HepG2 (cell line): Measurements from ENCODE around the gene TEX29. TPM values are rescaled to one million over a fixed set of nuclear protein-coding genes. Genes with fewer than 3 reads are reported as not detected.

Source experiments
- ATAC-seq: fragments of 200-7000 bp; cut with Tn5 transposase; 3 replicates; pipeline ENCODE4 v1.9.1; 2020; ENCODE audit warnings: mild to moderate bottlenecking, moderate library complexity
- BruUV-seq: library from RNA; stranded (reverse); fragments of 400-500 nt; replicated peaks from 2 replicates; lab custom pipeline; 2021; lab: Mats Ljungman, UMichigan
- CTCF ChIA-PET: fragments of 300-600 bp; formaldehyde crosslinking; extraction: SDS; loops from one replicate; lab custom pipeline; 2021; ENCODE audit warnings: low total read pairs, inconsistent platforms, low intra/inter-chr PET ratio; lab: Yijun Ruan, JAX
- POLR2A ChIA-PET: fragments of 350-600 bp; sonication (Branson Sonifier 250); formaldehyde crosslinking; loops from one replicate; lab custom pipeline; 2020; ENCODE audit warnings: antibody characterized with exemption, inconsistent platforms; lab: Yijun Ruan, JAX
- DNase-seq: peaks from one replicate; pipeline ENCODE4 v3.0.0-alpha.2; 2015; ENCODE audit warnings: low spot score
- FAIRE-seq: peaks from 3 replicates; lab custom pipeline; 2011; peaks lifted over from hg19 to GRCh38; lab: Jason Lieb, UNC
- H2AFZ ChIP-seq: one replicate; pipeline ENCODE4 v1.6.1; 2011; ENCODE audit warnings: low read length, inconsistent platforms
- H3K27ac ChIP-seq: fragments of 300-600 bp; 3 replicates; pipeline ENCODE4 v1.8.0; 2011; ENCODE audit warnings: mixed run types, mild to moderate bottlenecking, mixed read lengths, low read length, inconsistent platforms; ENCODE audit not compliant: insufficient read depth; ENCODE audit errors: extremely low read length
- H3K27me3 ChIP-seq, 2 experiments: fragments of 200-600 bp in 1 of 2; 2 replicates in 1 of 2; 3 replicates in 1 of 2; pipeline versions ENCODE4 v1.6.0 to v1.8.0; 2011; ENCODE audit warnings: low read length in 2 of 2, mild to moderate bottlenecking in 2 of 2, moderate library complexity in 2 of 2, inconsistent platforms in 1 of 2; ENCODE audit not compliant: insufficient read depth in 2 of 2, control insufficient read depth in 1 of 2
- H3K36me3 ChIP-seq, 2 experiments: fragments of 200-600 bp in 1 of 2; replicated peaks in 1 of 2; 2 replicates in 1 of 2; 3 replicates in 1 of 2; pipeline versions ENCODE4 v1.5.1 to v1.8.0; 2011; ENCODE audit warnings: low read length in 2 of 2, inconsistent platforms in 1 of 2; ENCODE audit not compliant: insufficient read depth in 2 of 2, control insufficient read depth in 1 of 2
- H3K4me1 ChIP-seq: 2 replicates; pipeline ENCODE4 v1.5.1; 2012; ENCODE audit warnings: low read length, inconsistent platforms; ENCODE audit not compliant: insufficient read depth
- H3K4me2 ChIP-seq: 2 replicates; pipeline ENCODE4 v1.6.0; 2011; ENCODE audit warnings: low read depth, low read length, inconsistent platforms
- H3K4me3 ChIP-seq, 3 experiments: fragments of 200-600 bp in 1 of 3; sonication (generic), shearing (Covaris generic) in 1 of 3; replicated peaks in 1 of 3; 2 replicates each; pipeline ENCODE4 v1.5.1; 2011 to 2016; ENCODE audit warnings: low read length in 3 of 3, inconsistent platforms in 2 of 3, low read depth in 2 of 3, mild to moderate bottlenecking in 2 of 3, control low read depth in 1 of 3, mixed read lengths in 1 of 3; ENCODE audit not compliant: insufficient read depth in 1 of 3
- H3K79me2 ChIP-seq: one replicate; pipeline ENCODE4 v1.6.1; 2011; ENCODE audit warnings: low read length, inconsistent platforms; ENCODE audit not compliant: insufficient read depth
- H3K9ac ChIP-seq: 2 replicates; pipeline ENCODE4 v1.6.0; 2011; ENCODE audit warnings: mild to moderate bottlenecking, low read depth, low read length, inconsistent platforms; ENCODE audit not compliant: insufficient read depth
- H3K9me3 ChIP-seq: 2 replicates; pipeline ENCODE4 v1.5.1; 2012; ENCODE audit warnings: mild to moderate bottlenecking, low read length
- H4K20me1 ChIP-seq: 2 replicates; pipeline ENCODE4 v1.6.0; 2011; ENCODE audit warnings: inconsistent platforms, mild to moderate bottlenecking, low read length, moderate library complexity; ENCODE audit not compliant: insufficient read depth
- ATF6 ChIP-seq: sonication (generic); formaldehyde crosslinking; conservative IDR thresholded peaks from 2 replicates; pipeline ENCODE4 v1.4.0; 2020; ENCODE audit warnings: missing genetic modification reagents
- BORCS8-MEF2B ChIP-seq: sonication (generic); formaldehyde crosslinking; IDR thresholded peaks from 2 replicates; pipeline ENCODE4 v1.8.0; 2022; ENCODE audit warnings: mild to moderate bottlenecking, missing genetic modification reagents
- FOXJ3 ChIP-seq: sonication (generic); formaldehyde crosslinking; IDR thresholded peaks from 2 replicates; pipeline ENCODE4 v1.4.0; 2020; ENCODE audit warnings: missing genetic modification reagents, mild to moderate bottlenecking, borderline replicate concordance
- HNF4A ChIP-seq: sonication (generic); formaldehyde crosslinking; IDR thresholded peaks from 2 replicates; pipeline ENCODE4 v1.4.0; 2020; ENCODE audit warnings: missing genetic modification reagents
- IRX3 ChIP-seq: sonication (generic); formaldehyde crosslinking; IDR thresholded peaks from 2 replicates; pipeline ENCODE4 v1.8.1; 2023; ENCODE audit warnings: mild to moderate bottlenecking, low read depth, missing genetic modification reagents, borderline replicate concordance
- KLF11 ChIP-seq: IDR thresholded peaks from 2 replicates; pipeline ENCODE4 v1.6.1; 2016; ENCODE audit warnings: missing compliant biosample characterization
- RBAK ChIP-seq: sonication (generic); formaldehyde crosslinking; IDR thresholded peaks from 2 replicates; pipeline ENCODE4 v1.5.1; 2020; ENCODE audit warnings: mild to moderate bottlenecking, missing genetic modification reagents
- SP2 ChIP-seq: sonication (generic); formaldehyde crosslinking; IDR thresholded peaks from 2 replicates; pipeline ENCODE4 v1.5.1; 2020; ENCODE audit warnings: mild to moderate bottlenecking, missing genetic modification reagents
- ZBTB20 ChIP-seq: sonication (generic); formaldehyde crosslinking; IDR thresholded peaks from 2 replicates; pipeline ENCODE4 v1.8.1; 2023; ENCODE audit warnings: missing genetic modification reagents, low read depth, mild to moderate bottlenecking, borderline replicate concordance
- ZBTB38 ChIP-seq: sonication (generic); formaldehyde crosslinking; IDR thresholded peaks from 2 replicates; pipeline ENCODE4 v1.5.1; 2020; ENCODE audit warnings: mild to moderate bottlenecking, missing genetic modification reagents
- ZNF235 ChIP-seq: sonication (generic); formaldehyde crosslinking; IDR thresholded peaks from 2 replicates; pipeline ENCODE4 v1.8.1; 2023; ENCODE audit warnings: mild to moderate bottlenecking, missing genetic modification reagents, borderline replicate concordance
- ZNF615 ChIP-seq: sonication (generic); formaldehyde crosslinking; IDR thresholded peaks from 2 replicates; pipeline ENCODE4 v1.5.0; 2020; ENCODE audit warnings: mild to moderate bottlenecking, missing genetic modification reagents, borderline replicate concordance
- ZNF766 ChIP-seq: sonication (generic); formaldehyde crosslinking; IDR thresholded peaks from 2 replicates; pipeline ENCODE4 v1.5.0; 2020; ENCODE audit warnings: missing genetic modification reagents, borderline replicate concordance
- ZNF839 ChIP-seq: sonication (generic); formaldehyde crosslinking; IDR thresholded peaks from 2 replicates; pipeline ENCODE4 v1.4.0; 2020; ENCODE audit warnings: missing genetic modification reagents, mild to moderate bottlenecking, borderline replicate concordance
- ZSCAN20 ChIP-seq: sonication (generic); formaldehyde crosslinking; IDR thresholded peaks from 2 replicates; pipeline ENCODE4 v1.4.0; 2020; ENCODE audit warnings: missing genetic modification reagents, mild to moderate bottlenecking, borderline replicate concordance
- WGBS: methylation state at CpG from one replicate; pipeline ENCODE4 v1.1.6; 2017; ENCODE audit warnings: low lambda C conversion rate; 5-methylcytosine and 5-hydroxymethylcytosine counted together
- in situ Hi-C: cut with HindIII; loops from 2 replicates; pipeline ENCODE4 v1.10.0; 2017; ENCODE audit warnings: low pct_unique_long_range_greater_than_20kb; ENCODE audit not compliant: extremely low pct_ligation_motif_present
- intact Hi-C: fragments of 100-400 bp; cut with micrococcal nuclease; formaldehyde crosslinking; loops from one replicate; pipeline ENCODE4 v1.10.0; 2022; ENCODE audit not compliant: unreplicated experiment
- polyA plus RNA-seq, 8 experiments: library from polyadenylated mRNA; depleted of rRNA in 3 of 8; stranded (reverse) in 7 of 8; unstranded in 1 of 8; fragments of >200 nt; fragmentation: Illumina TruSeq in 4 of 8; extraction: Trizol in 4 of 8; gene quantifications; 2 replicates each; pipeline versions ENCODE4 v1.2.1 to v1.2.3, GENCODE V29; 2011 to 2016; ENCODE audit warnings: low read depth in 4 of 8, missing spikeins in 1 of 8, mixed read lengths in 1 of 8; ENCODE audit not compliant: insufficient read depth in 1 of 8
- total RNA-seq, 5 experiments: library from RNA; depleted of rRNA; stranded (reverse); fragments of >200 nt; fragmentation: Illumina TruSeq; extraction: Trizol; gene quantifications; 2 replicates each; pipeline ENCODE4 v1.2.3, GENCODE V29; 2016; ENCODE audit warnings: low read depth in 1 of 5
- TF ChIP-seq, protein P1 (sequence below): sonication (generic); formaldehyde crosslinking; IDR thresholded peaks from 2 replicates; pipeline ENCODE4 v1.8.0; 2022; ENCODE audit warnings: missing genetic modification reagents, low read depth, mild to moderate bottlenecking, borderline replicate concordance

TEX29 gene
- total and polyA plus RNA-seq, 2 of the 13 experiments (the other 11 are each of a cell fraction or from before 2014, with no cell fraction given): 0.12 to 0.22 TPM

DNA sequence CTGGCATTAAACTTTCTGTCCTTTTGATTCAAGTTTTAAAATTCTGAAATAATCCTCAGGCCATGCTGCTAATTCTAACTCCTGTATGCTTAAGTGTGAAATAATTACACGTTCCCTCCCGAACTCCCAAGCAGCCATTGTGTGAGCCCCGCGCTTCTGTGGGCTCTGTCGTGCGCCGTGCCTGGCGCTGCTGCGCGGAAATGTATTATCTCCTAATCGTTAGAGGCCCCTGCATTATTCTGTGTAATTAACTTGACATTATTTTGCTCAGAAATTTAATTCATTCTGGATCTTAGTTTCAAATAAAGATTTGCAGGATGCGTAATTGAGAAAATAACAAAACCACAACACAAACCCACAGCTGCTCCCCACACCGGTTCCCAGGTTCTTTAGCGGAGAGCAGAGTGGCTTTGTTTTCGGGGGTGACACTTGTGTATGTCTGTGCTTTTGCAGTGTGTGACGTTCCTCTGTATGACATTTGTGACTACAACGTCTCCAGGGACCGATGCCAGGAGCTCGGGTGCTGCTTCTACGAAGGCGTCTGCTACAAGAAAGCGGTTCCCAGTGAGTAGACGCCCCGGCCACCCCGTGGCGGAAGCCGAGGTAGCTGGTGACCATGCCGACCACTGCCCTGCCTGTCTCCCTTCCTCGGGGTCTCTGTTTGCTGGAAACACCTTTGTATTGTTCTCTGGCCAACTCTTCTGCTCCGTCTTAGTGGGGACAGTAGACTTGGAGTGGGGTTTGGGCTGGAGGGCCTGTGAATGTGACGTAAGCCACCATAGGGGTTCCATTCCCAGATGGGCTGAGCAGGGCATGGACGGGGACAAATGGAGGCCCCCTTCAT lies 7.5 kb downstream of the TEX29 start:
- no peaks in the 10 kb centered on the region for H3K36me3 ChIP-seq
- DNase-seq (no peak), FAIRE-seq (no peak), ATAC-seq (no peak)
- BruUV-seq: no TSS peak
- H3K27me3 ChIP-seq: peaks cover 5 to 27% of the 10 kb centered on the region in 2 experiments; a peak in 3 of 5 replicates
- H3K4me1 ChIP-seq: no peaks in the 10 kb centered on the region
- no peak for TF ChIP-seq SP2 (CRISPR knock-in tag)
- TF ChIP-seq ZNF235: no peak
- TF ChIP-seq KLF11 (CRISPR knock-in tag): no peak
- TF ChIP-seq BORCS8-MEF2B: no peak
- TF ChIP-seq RBAK: no peak
- TF ChIP-seq ZSCAN20 (CRISPR knock-in tag): no peak
- TF ChIP-seq FOXJ3 (CRISPR knock-in tag): no peak
- TF ChIP-seq ATF6: no peak
- TF ChIP-seq ZNF615: no peak
- no peak for TF ChIP-seq ZBTB38 (CRISPR knock-in tag)
- TF ChIP-seq ZNF839 (CRISPR knock-in tag): no peak
- TF ChIP-seq HNF4A: no peak
- no peak for TF ChIP-seq ZBTB20 (CRISPR knock-in tag)
- no peak for TF ChIP-seq ZNF766 (CRISPR knock-in tag)
- TF ChIP-seq IRX3 (CRISPR knock-in tag): no peak
- TF ChIP-seq, protein P1, sequence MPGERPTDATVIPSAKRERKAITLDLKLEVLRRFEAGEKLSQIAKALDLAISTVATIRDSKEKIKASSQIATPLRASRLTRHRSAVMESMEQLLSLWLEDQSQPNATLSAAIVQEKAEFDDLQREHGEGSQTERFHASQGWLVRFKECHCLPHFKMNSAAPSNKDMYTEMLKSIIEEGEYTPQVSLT (CRISPR knock-in tag): no peak
- ChIA-PET CTCF (no interaction called here), POLR2A (no interaction called here)
- in situ Hi-C loops (no loop called here), intact Hi-C loops (no loop called here)
- H3K4me2 ChIP-seq: no peak overlapping the region
- H3K27ac ChIP-seq: no peak overlapping the region
- no peaks in the 10 kb centered on the region for H4K20me1 ChIP-seq
- H3K4me3 ChIP-seq: no peak overlapping the region
- no peaks in the 10 kb centered on the region for H3K79me2 ChIP-seq
- no peak overlapping the region for H2AFZ ChIP-seq
- H3K9me3 ChIP-seq: no peaks in the 10 kb centered on the region
- 66% methylated on average over 30 of the region's 32 CpGs for WGBS
- no peak overlapping the region for H3K9ac ChIP-seq
